LNCAP (cell line): ENCODE measurements around the gene PDZD4.

Experiments used
- TF ChIP-seq, protein P1 (sequence below): fragments of 450-650 bp; IDR thresholded peaks from 2 replicates; pipeline ENCODE4 v1.5.1; 2017; ENCODE audit warnings: mild to moderate bottlenecking

Gene PDZD4

GRCh38 chrX:153768311-153769157 lies 61.8 kb downstream of the PDZD4 start:
- TF ChIP-seq, protein P1, sequence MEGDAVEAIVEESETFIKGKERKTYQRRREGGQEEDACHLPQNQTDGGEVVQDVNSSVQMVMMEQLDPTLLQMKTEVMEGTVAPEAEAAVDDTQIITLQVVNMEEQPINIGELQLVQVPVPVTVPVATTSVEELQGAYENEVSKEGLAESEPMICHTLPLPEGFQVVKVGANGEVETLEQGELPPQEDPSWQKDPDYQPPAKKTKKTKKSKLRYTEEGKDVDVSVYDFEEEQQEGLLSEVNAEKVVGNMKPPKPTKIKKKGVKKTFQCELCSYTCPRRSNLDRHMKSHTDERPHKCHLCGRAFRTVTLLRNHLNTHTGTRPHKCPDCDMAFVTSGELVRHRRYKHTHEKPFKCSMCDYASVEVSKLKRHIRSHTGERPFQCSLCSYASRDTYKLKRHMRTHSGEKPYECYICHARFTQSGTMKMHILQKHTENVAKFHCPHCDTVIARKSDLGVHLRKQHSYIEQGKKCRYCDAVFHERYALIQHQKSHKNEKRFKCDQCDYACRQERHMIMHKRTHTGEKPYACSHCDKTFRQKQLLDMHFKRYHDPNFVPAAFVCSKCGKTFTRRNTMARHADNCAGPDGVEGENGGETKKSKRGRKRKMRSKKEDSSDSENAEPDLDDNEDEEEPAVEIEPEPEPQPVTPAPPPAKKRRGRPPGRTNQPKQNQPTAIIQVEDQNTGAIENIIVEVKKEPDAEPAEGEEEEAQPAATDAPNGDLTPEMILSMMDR, result no peak

- TF ChIP-seq, protein P1, result no peak
Observed at GRCh38 chrX:153767674-153768055, 62.7 kb downstream of the PDZD4 start.

- TF ChIP-seq, protein P1, result no peak
Observed at GRCh38 chrX:153766871-153767673, 63.3 kb downstream of the PDZD4 start.

DNA sequence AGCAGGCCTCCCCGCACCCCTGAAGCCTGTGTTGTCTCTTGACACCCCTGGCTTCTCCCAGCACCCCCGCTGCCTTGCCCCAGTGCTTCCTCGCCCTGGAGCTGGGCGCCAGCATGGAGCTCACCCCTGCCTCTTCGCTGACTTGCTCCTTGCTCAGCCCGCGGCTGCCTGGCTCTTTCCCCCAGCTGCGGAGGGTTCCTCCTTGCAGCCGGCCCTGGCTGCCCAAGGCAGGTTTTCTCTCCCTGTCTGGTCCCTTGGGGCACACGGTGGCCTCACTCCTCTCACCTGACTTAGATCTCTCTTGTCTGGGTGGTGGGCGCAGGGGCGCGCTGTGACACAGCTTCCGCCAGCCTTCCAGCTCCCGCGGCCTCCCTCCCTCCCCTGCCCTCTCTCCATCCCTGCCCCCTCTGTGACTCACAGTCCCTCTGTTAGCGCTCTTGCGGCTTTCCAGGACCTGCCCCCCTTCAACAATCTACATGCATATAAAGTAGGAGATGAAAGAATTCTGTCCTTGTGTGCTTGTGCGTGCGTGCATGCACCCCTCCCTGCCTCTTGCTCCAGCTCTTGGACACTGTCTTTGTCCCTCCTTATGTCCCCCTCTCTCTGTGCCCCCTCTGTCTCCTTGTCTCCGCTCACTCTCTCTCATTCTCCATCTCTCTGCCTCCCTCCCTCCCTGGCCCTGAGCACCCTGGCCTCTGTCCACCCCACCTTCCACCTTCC lies 64.1 kb downstream of the PDZD4 start:
- TF ChIP-seq, protein P1, result no peak

DNA sequence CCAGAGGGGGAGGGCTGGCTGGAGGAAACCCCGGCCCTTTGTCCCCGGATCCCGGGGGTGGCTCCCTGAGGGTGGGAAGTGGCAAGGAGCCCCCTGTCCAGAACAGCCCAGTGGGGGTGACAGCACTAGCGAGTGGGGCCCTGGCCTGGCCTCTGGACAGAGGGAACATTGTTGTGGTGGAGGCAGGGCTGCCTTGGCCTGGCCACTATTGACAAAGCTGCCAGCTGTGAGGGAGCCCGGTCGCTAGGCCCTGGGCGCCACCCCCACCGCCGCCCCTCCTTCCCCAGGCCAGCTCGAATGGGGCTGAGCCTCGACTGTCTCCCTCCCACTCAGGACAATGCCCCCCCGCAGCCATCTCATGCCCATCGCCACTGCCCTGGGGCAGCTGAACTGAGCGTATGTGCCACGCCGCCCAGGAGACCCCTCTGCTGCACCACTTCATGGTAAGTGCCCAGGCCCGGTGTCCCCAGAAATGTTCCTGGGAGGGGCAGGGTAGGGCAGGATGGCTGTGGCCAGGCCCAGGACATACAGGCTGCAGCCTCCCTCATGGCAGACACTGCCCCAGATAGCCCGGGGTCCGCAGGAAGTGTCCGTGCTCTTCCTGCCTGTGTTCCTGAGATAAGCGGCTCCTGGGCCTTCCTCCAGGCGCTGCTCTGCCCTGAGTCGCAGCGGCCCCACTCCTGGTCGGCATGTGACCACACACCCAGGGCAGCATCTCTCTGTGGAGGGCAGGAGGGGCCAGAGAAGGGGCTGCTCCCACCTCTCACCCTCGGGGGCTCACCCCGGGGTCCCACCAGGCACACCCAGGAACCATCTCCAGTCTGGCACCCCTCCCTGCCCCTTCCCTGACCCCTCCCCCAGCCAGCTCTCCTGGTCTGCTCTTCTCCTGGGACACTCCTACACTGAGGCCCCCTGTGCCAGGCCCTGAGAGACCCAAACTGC lies 64.9 kb downstream of the PDZD4 start:
- TF ChIP-seq, protein P1, result no peak

DNA sequence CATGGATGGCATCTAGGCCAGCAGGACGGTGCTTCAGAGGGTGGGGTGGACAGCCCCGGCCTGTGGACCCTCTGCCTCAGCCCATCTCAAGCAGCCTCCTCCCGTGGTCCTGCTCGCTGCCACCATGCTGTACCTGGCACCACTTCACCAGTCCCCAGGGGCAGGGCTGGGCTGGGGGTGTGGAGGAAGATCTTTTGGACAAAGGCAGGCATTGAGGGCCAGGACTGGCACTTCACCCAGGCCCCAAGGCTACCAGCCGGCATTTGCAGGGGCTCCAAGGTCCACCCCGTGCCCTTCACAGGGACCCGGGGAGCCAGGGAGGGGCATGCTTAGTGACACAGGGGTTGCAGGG lies 65.6 kb downstream of the PDZD4 start:
- TF ChIP-seq, protein P1, result no peak
